Measurements from ENCODE around the gene CRIP3. TPM values are rescaled to one million over a fixed set of nuclear protein-coding genes. Genes with fewer than 3 reads are reported as not detected.

CRIP3 gene
- total and polyA plus RNA-seq, 2 of the 4 experiments (the other 2 are of a cell fraction), result not detected

DNA sequence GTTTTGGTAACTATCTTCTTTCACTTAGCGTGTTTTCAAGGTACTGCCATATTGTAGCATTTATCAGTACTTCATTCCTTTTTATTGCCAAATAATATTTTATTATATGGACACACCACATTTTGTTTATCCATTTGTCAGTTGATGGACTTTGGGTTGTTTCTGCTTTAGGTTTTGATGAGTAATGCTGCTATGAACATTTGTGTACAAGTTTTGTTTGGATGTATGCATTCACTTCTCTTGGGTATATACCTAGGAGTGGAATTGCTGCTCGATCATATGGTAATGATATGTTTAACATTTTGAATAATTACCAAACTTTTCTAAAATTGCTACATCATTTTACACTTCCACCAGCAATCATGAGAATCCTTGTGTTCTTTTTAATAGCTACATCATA is 16.9 kb downstream of the CRIP3 start:
- Histone ChIP-seq H3K36me3 (ENCODE audit: control insufficient read depth, insufficient read depth, low read length) (no peaks in the 10 kb centered on the region), H3K14ac (replicated peaks; ENCODE audit: low read depth, low read length) (no peak overlapping the region), H3K4me3 (ENCODE audit: insufficient read depth, low read depth, low read length) (no peak overlapping the region), H4K20me1 (ENCODE audit: insufficient read depth, low read length) (no peaks in the 10 kb centered on the region), H2AFZ (replicated peaks; ENCODE audit: low read length, poor library complexity) (no peak overlapping the region), H2BK20ac (ENCODE audit: low read depth, low read length) (no peak overlapping the region), H3K4ac (ENCODE audit: low read depth, low read length) (no peak overlapping the region), H3K4me1 (ENCODE audit: control insufficient read depth, insufficient read depth, low read length) (no peaks in the 10 kb centered on the region), H3K23ac (ENCODE audit: low read depth, low read length) (no peak overlapping the region), H4K8ac (ENCODE audit: low read depth in 2 of 2, low read length in 2 of 2) (no peak overlapping the region), H4K5ac (ENCODE audit: low read depth, low read length) (no peak overlapping the region), H3K9me1 (ENCODE audit: insufficient read depth, low read length) (no peaks in the 10 kb centered on the region), H4K91ac (ENCODE audit: insufficient read depth, low read depth, low read length) (no peak overlapping the region), H2AK5ac (ENCODE audit: low read depth, low read length) (no peak overlapping the region), H3K56ac (ENCODE audit: extremely low read depth, insufficient read depth, low read length) (no peak overlapping the region), H3K79me1 (ENCODE audit: low read depth in 1 of 2, low read length in 2 of 2) (no peaks in the 10 kb centered on the region), H2BK5ac (ENCODE audit: low read depth, low read length, poor library complexity, severe bottlenecking) (no peak overlapping the region), H2BK120ac (ENCODE audit: low read depth, low read length) (no peak overlapping the region), H2BK15ac (ENCODE audit: low read depth, low read length) (no peak overlapping the region), H3K27ac (ENCODE audit: insufficient read depth, low read length) (no peak overlapping the region), H3K4me2 (ENCODE audit: low read depth, low read length) (no peak overlapping the region), H3K9me3 (ENCODE audit: control insufficient read depth, insufficient read depth, low read length) (no peaks in the 10 kb centered on the region), H3K18ac (ENCODE audit: low read depth, low read length) (no peak overlapping the region), H2AK9ac (replicated peaks; ENCODE audit: low read depth, low read length, poor library complexity) (no peak overlapping the region), H3K27me3 (ENCODE audit: control insufficient read depth, insufficient read depth, low read length) (peaks cover 29% of the 10 kb centered on the region; the same call in 1 of the 2 replicates), H3K9ac (ENCODE audit: low read depth, low read length) (no peak overlapping the region)
- ATAC-seq (ENCODE audit: low read depth) (no peak), DNase-seq (no peak)
- ChIA-PET CTCF (no interaction called here), POLR2A (ENCODE audit: unreplicated experiment) (interaction anchor here (0.6 kb wide), 1 partner anchor 546 kb away, joined by 4 read pairs; the partner anchor contains the start of gene TBCC)
- no CpG with 5 or more reads among the region's 2 CpGs for WGBS, 2 experiments (ENCODE audit: extremely low coverage in 2 of 2, insufficient read length in 1 of 2)
- intact Hi-C loops (cut with micrococcal nuclease), result no loop called here
- TF ChIP-seq RAD21 (IDR thresholded peaks at IDR 0.05; ENCODE audit: low read length) (no peak), RFX5 (IDR thresholded peaks at IDR 0.05; ENCODE audit: low read depth, low read length) (no peak), MXI1 (IDR thresholded peaks at IDR 0.05; ENCODE audit: borderline replicate concordance, low read depth, low read length) (no peak), CEBPB (IDR thresholded peaks at IDR 0.05; ENCODE audit: low read depth, low read length) (no peak), RCOR1 (IDR thresholded peaks at IDR 0.05; ENCODE audit: insufficient replicate concordance, low read length) (no peak), CHD1 (IDR thresholded peaks at IDR 0.05; ENCODE audit: low read depth, low read length) (no peak), BHLHE40 (IDR thresholded peaks at IDR 0.05; ENCODE audit: low read depth, low read length) (no peak), POLR2A (IDR thresholded peaks at IDR 0.05; ENCODE audit: low read depth, low read length) (no peak), MAZ (IDR thresholded peaks at IDR 0.05; ENCODE audit: borderline replicate concordance, low read depth, low read length) (no peak), NFE2L2 (IDR thresholded peaks at IDR 0.05; ENCODE audit: low read depth, low read length) (no peak), FOS (IDR thresholded peaks at IDR 0.05; ENCODE audit: low read depth, low read length) (no peak), MAFK (IDR thresholded peaks at IDR 0.05; ENCODE audit: low read depth, low read length) (no peak), SMC3 (IDR thresholded peaks at IDR 0.05; ENCODE audit: low read depth, low read length) (no peak)
- TF ChIP-seq, protein P1, sequence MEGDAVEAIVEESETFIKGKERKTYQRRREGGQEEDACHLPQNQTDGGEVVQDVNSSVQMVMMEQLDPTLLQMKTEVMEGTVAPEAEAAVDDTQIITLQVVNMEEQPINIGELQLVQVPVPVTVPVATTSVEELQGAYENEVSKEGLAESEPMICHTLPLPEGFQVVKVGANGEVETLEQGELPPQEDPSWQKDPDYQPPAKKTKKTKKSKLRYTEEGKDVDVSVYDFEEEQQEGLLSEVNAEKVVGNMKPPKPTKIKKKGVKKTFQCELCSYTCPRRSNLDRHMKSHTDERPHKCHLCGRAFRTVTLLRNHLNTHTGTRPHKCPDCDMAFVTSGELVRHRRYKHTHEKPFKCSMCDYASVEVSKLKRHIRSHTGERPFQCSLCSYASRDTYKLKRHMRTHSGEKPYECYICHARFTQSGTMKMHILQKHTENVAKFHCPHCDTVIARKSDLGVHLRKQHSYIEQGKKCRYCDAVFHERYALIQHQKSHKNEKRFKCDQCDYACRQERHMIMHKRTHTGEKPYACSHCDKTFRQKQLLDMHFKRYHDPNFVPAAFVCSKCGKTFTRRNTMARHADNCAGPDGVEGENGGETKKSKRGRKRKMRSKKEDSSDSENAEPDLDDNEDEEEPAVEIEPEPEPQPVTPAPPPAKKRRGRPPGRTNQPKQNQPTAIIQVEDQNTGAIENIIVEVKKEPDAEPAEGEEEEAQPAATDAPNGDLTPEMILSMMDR (conservative IDR thresholded peaks at IDR 0.05; ENCODE audit: low read depth, low read length), result no peak
- TF ChIP-seq, protein P2, sequence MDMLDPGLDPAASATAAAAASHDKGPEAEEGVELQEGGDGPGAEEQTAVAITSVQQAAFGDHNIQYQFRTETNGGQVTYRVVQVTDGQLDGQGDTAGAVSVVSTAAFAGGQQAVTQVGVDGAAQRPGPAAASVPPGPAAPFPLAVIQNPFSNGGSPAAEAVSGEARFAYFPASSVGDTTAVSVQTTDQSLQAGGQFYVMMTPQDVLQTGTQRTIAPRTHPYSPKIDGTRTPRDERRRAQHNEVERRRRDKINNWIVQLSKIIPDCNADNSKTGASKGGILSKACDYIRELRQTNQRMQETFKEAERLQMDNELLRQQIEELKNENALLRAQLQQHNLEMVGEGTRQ (IDR thresholded peaks at IDR 0.05; ENCODE audit: low read depth, low read length), result no peak
- TF ChIP-seq, protein P3, sequence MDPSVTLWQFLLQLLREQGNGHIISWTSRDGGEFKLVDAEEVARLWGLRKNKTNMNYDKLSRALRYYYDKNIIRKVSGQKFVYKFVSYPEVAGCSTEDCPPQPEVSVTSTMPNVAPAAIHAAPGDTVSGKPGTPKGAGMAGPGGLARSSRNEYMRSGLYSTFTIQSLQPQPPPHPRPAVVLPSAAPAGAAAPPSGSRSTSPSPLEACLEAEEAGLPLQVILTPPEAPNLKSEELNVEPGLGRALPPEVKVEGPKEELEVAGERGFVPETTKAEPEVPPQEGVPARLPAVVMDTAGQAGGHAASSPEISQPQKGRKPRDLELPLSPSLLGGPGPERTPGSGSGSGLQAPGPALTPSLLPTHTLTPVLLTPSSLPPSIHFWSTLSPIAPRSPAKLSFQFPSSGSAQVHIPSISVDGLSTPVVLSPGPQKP (IDR thresholded peaks at IDR 0.05; ENCODE audit: borderline replicate concordance, low read depth, low read length), result no peak
- dilution Hi-C loops (cut with HindIII; ENCODE audit: low sequenced_read_pairs, unreplicated experiment), result no loop called here
- BruUV-seq (replicated peaks), result no TSS peak
- in situ Hi-C loops (cut with MboI; ENCODE audit: low sequenced_read_pairs), result no loop called here

Measured in IMR-90 (cell line).